ENCODE results near the gene UAP1. TPM values are rescaled to one million over a fixed set of nuclear protein-coding genes. Genes with fewer than 3 reads are reported as not detected.

The UAP1 gene
- total and polyA plus RNA-seq, 2 donors (not counting 1 experiment from before 2014, with no cell fraction given), result 5.3 to 16.4 TPM

DNA sequence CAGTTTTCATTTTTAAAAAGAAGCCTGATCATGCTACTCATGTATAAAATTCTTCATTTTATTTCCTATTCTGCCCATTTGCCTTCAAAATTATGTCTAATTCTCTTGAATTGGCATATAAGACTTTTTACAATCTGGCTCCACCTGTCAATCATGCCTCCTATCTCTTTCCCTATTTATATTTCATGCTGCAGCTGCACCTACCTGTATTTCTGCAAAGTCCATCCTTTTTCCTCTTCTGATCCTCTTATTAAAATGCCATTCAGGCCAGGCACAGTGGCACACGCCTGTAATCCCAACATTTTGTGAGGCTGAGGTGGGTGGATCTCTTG, 30.6 kb upstream of the UAP1 start:
- Histone ChIP-seq H3K9me3 (ENCODE audit: control extremely low read depth in 1 of 3, control insufficient read depth in 2 of 3, insufficient read depth in 1 of 3, low read length in 2 of 3) (no peaks in the 10 kb centered on the region), H3K9ac (ENCODE audit: low read length) (no peak overlapping the region), H4K20me1 (ENCODE audit: control insufficient read depth, insufficient read depth, low read length, poor library complexity, severe bottlenecking) (no peaks in the 10 kb centered on the region), H3K27ac (ENCODE audit: low read length in 2 of 2) (peak overlapping the region; percentile 59 to 77), H3K4me3 (ENCODE audit: control extremely low read depth in 1 of 5, extremely low read depth in 1 of 5, insufficient read depth in 1 of 5, low read depth in 2 of 5, low read length in 4 of 5) (no peak overlapping the region), H3K36me3 (replicated peaks in 1 of 2; ENCODE audit: control extremely low read depth in 1 of 2, control insufficient read depth in 1 of 2, extremely low read depth in 1 of 2, insufficient read depth in 2 of 2, low read length in 1 of 2) (peaks cover 3 to 9% of the 10 kb centered on the region in 2 experiments), H3K27me3 (replicated peaks in 1 of 4; ENCODE audit: control extremely low read depth in 1 of 4, control insufficient read depth in 3 of 4, insufficient read depth in 4 of 4, low read length in 3 of 4) (no peaks in the 10 kb centered on the region), H2AFZ (ENCODE audit: insufficient read depth, low read depth, low read length, poor library complexity, severe bottlenecking) (no peak overlapping the region), H3K4me1 (ENCODE audit: control insufficient read depth in 2 of 2, insufficient read depth in 2 of 2, low read length in 2 of 2) (peaks cover 17 to 20% of the 10 kb centered on the region in 2 donors), H3K4me2 (replicated peaks; ENCODE audit: low read depth, low read length, poor library complexity, severe bottlenecking) (peak overlapping the region; percentile 46), H3K79me2 (ENCODE audit: control insufficient read depth, insufficient read depth, low read length) (no peaks in the 10 kb centered on the region)
- H3K9me3 Mint-ChIP-seq (ENCODE audit: insufficient read depth), result no peaks in the 10 kb centered on the region
- H3K4me1 Mint-ChIP-seq, result peaks cover 20% of the 10 kb centered on the region
- intact Hi-C loops (cut with micrococcal nuclease), result loop anchor here (1.0 kb wide), 2 partner anchors 30 to 33 kb away; partner anchors contain the start of gene UAP1
- H3K27me3 Mint-ChIP-seq, result no peaks in the 10 kb centered on the region
- H3K27ac Mint-ChIP-seq, result peak overlapping the region; percentile 69
- ATAC-seq (ENCODE audit: low read depth), result no peak
- H3K4me3 Mint-ChIP-seq, result no peak overlapping the region
- POLR2A ChIA-PET, result no interaction called here
- no peak for TF ChIP-seq EZH2 (IDR thresholded peaks at IDR 0.05; ENCODE audit: borderline replicate concordance, insufficient read depth, low read depth, low read length, poor library complexity, severe bottlenecking)
- no peak for TF ChIP-seq CTCF (IDR thresholded peaks at IDR 0.05)
- WGBS (ENCODE audit: insufficient coverage), result no CpG with 5 or more reads among the region's 1 CpG
- CTCF ChIA-PET, result no interaction called here
- no peak for DNase-seq

- DNase-seq (no peak), ATAC-seq (ENCODE audit: low read depth) (no peak)
- no peak overlapping the region for H3K4me2 ChIP-seq (replicated peaks; ENCODE audit: low read depth, low read length, poor library complexity, severe bottlenecking)
- no peaks in the 10 kb centered on the region for H3K9me3 ChIP-seq (ENCODE audit: control extremely low read depth in 1 of 3, control insufficient read depth in 2 of 3, insufficient read depth in 1 of 3, low read length in 2 of 3)
- H3K4me1 Mint-ChIP-seq, result peaks cover 10% of the 10 kb centered on the region
- H4K20me1 ChIP-seq (ENCODE audit: control insufficient read depth, insufficient read depth, low read length, poor library complexity, severe bottlenecking), result no peaks in the 10 kb centered on the region
- no peaks in the 10 kb centered on the region for H3K9me3 Mint-ChIP-seq (ENCODE audit: insufficient read depth)
- TF ChIP-seq EZH2 (IDR thresholded peaks at IDR 0.05; ENCODE audit: borderline replicate concordance, insufficient read depth, low read depth, low read length, poor library complexity, severe bottlenecking) (no peak), CTCF (IDR thresholded peaks at IDR 0.05) (no peak)
- no peaks in the 10 kb centered on the region for H3K79me2 ChIP-seq (ENCODE audit: control insufficient read depth, insufficient read depth, low read length)
- ChIA-PET POLR2A (no interaction called here), CTCF (no interaction called here)
- no peak overlapping the region for H3K4me3 ChIP-seq (ENCODE audit: control extremely low read depth in 1 of 5, extremely low read depth in 1 of 5, insufficient read depth in 1 of 5, low read depth in 2 of 5, low read length in 4 of 5)
- no peak overlapping the region for H3K27ac Mint-ChIP-seq
- no peak overlapping the region for H3K4me3 Mint-ChIP-seq
- peaks cover 8 to 13% of the 10 kb centered on the region in 2 donors for H3K4me1 ChIP-seq (ENCODE audit: control insufficient read depth in 2 of 2, insufficient read depth in 2 of 2, low read length in 2 of 2)
- H3K27me3 Mint-ChIP-seq, result no peaks in the 10 kb centered on the region
- WGBS (ENCODE audit: insufficient coverage), result 90% methylated on average over 1 of the region's 1 CpG
- no peaks in the 10 kb centered on the region for H3K36me3 ChIP-seq (replicated peaks in 1 of 2; ENCODE audit: control extremely low read depth in 1 of 2, control insufficient read depth in 1 of 2, extremely low read depth in 1 of 2, insufficient read depth in 2 of 2, low read length in 1 of 2)
- no peaks in the 10 kb centered on the region for H3K27me3 ChIP-seq (replicated peaks in 1 of 4; ENCODE audit: control extremely low read depth in 1 of 4, control insufficient read depth in 3 of 4, insufficient read depth in 4 of 4, low read length in 3 of 4)
- H2AFZ ChIP-seq (ENCODE audit: insufficient read depth, low read depth, low read length, poor library complexity, severe bottlenecking), result no peak overlapping the region
- intact Hi-C loops (cut with micrococcal nuclease), result no loop called here
- H3K27ac ChIP-seq (ENCODE audit: low read length in 2 of 2), result no peak overlapping the region
- H3K9ac ChIP-seq (ENCODE audit: low read length), result no peak overlapping the region
These were observed 26.0 kb upstream of the UAP1 start for GRCh38 chr1:162535501-162535900.
